ENCODE measurements around the gene ZFYVE27. TPM values are rescaled to one million over a fixed set of nuclear protein-coding genes. Genes with fewer than 3 reads are reported as not detected.
A peak's percentile ranks its signal among the peaks of the same experiment; 100 is the strongest.

ZFYVE27 gene
- total and polyA plus RNA-seq, 4 donors = 21.1 to 33.9 (median 26.8) TPM

DNA sequence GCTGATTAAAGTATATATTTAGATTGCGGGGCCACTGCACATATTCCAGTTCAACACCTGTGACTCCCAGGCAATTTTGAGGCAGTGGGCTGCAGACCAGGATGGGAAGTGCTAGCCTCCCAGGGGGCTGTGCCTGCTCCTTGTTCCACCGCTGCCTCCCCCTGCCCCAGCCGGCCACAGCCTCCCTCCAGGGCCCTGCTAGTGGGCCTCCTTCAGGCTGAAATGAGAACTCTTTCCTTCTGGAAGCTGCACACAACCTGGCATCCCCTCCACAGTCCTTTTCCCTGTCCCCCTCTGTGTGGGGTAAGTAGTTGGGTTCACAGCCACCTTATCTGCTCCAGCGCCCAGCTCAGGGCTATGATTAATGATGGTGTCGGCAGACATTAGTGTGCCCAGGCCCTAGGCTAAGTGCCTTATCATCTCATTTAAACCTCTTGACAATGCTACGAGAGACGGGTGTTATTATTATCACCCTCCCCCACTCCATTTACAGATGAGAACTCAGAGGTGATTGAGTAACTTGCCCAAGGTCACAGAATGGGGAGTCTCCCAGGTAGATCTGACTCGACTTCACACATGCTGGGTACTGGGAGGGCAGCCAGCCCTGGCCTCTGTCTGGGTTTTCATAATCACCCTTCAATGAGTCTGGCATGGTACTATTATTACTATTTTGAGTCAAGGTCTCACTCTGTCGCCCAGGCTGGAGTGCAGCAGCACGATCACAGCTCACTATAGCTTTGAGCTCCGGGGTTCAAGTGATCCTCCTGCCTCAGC is 45.7 kb downstream of the ZFYVE27 start:
- Histone ChIP-seq H3K27me3 (ENCODE audit: control insufficient read depth in 3 of 3, insufficient read depth in 3 of 3, low read length in 2 of 3) (no peaks in the 10 kb centered on the region), H3K36me3 (ENCODE audit: control insufficient read depth in 4 of 4, insufficient read depth in 4 of 4, low read length in 4 of 4) (no peaks in the 10 kb centered on the region), H3K27ac (ENCODE audit: low read depth in 1 of 2, low read length in 1 of 2) (no peak overlapping the region), H3K4me1 (ENCODE audit: control insufficient read depth in 5 of 5, insufficient read depth in 5 of 5, low read length in 5 of 5) (peaks cover 0 to 28% (median 13%) of the 10 kb centered on the region in 5 donors), H3K9ac (ENCODE audit: insufficient read depth in 1 of 2, low read length in 2 of 2) (no peak overlapping the region), H3K9me3 (ENCODE audit: control insufficient read depth in 4 of 4, insufficient read depth in 3 of 4, low read length in 3 of 4) (no peaks in the 10 kb centered on the region), H3K4me3 (no peak overlapping the region)
- DNase-seq (no peak), ATAC-seq (ENCODE audit: insufficient read depth, low FRiP score) (no peak)
- TF ChIP-seq, protein P1, sequence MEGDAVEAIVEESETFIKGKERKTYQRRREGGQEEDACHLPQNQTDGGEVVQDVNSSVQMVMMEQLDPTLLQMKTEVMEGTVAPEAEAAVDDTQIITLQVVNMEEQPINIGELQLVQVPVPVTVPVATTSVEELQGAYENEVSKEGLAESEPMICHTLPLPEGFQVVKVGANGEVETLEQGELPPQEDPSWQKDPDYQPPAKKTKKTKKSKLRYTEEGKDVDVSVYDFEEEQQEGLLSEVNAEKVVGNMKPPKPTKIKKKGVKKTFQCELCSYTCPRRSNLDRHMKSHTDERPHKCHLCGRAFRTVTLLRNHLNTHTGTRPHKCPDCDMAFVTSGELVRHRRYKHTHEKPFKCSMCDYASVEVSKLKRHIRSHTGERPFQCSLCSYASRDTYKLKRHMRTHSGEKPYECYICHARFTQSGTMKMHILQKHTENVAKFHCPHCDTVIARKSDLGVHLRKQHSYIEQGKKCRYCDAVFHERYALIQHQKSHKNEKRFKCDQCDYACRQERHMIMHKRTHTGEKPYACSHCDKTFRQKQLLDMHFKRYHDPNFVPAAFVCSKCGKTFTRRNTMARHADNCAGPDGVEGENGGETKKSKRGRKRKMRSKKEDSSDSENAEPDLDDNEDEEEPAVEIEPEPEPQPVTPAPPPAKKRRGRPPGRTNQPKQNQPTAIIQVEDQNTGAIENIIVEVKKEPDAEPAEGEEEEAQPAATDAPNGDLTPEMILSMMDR (IDR thresholded peaks at IDR 0.05; ENCODE audit: control extremely low read depth, extremely low read depth) = no peak
- 67 to 79% methylated on average over 11 of the region's 11 CpGs for WGBS, 2 donors

DNA sequence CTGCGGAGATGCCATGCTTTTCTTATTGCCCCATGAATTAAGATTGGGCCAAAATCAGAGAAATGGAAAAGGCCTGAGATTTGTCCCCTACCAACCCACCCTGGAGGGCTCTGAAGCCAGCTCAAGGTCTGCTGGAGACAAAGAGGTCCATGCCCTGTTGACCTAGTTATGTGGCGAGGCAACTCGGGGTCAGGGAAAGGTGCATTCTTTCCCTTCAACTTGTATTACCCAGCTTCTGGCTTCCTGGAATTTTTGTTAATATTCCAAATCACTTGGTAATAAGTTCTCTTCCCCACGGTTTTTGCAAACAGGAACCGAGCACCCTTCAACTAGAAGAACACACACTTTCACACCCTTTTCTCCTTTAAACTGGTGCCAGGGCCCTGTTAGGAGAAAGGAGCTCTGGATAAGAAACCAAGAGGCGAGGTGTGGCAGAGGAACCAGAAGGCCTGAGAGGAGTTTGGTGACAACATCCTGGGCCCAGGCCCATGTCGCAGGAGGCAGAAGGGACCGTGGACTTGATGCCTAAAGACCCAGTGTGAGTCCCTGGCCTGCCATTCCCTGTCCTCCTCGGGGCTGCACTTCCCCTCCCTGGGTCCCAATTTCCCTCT is 47.4 kb downstream of the ZFYVE27 start:
- Histone ChIP-seq H3K36me3 (ENCODE audit: control insufficient read depth in 4 of 4, insufficient read depth in 4 of 4, low read length in 4 of 4) (no peaks in the 10 kb centered on the region), H3K9ac (ENCODE audit: insufficient read depth in 1 of 2, low read length in 2 of 2) (no peak overlapping the region), H3K4me1 (ENCODE audit: control insufficient read depth in 5 of 5, insufficient read depth in 5 of 5, low read length in 5 of 5) (peaks cover 0 to 35% (median 15%) of the 10 kb centered on the region in 5 donors), H3K27me3 (ENCODE audit: control insufficient read depth in 3 of 3, insufficient read depth in 3 of 3, low read length in 2 of 3) (no peaks in the 10 kb centered on the region), H3K4me3 (no peak overlapping the region), H3K9me3 (ENCODE audit: control insufficient read depth in 4 of 4, insufficient read depth in 3 of 4, low read length in 3 of 4) (no peaks in the 10 kb centered on the region), H3K27ac (ENCODE audit: low read depth in 1 of 2, low read length in 1 of 2) (peak overlapping the region in 1 of 2 donors; percentile 54)
- WGBS, 2 donors = 65 to 79% methylated on average over 9 of the region's 9 CpGs
- peak in 2 of 3 donors; percentile 22 to 67 for DNase-seq
- peak; percentile 36 for ATAC-seq (ENCODE audit: insufficient read depth, low FRiP score)
- TF ChIP-seq, protein P1 (IDR thresholded peaks at IDR 0.05; ENCODE audit: control extremely low read depth, extremely low read depth) = no peak

DNA sequence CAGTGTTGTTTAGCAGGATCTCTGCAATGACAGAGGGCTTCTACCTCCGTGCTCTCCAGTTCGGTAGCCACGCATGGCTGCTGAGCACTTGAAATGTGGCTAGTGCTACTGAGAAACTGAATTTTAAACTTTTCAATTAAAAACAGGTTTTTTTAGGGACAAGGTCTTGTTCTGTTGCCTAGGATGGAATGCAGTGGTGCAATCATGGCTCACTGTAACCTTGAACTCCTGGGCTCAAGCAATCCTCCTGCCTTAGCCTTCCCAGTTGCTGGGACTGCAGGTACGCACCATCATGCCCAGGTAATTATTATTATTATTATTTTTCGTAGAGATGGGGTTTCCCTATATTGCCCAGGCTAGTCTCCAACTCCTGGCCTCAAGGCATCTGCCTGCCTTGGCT is 48.3 kb downstream of the ZFYVE27 start:
- H3K27ac ChIP-seq (ENCODE audit: low read depth in 1 of 2, low read length in 1 of 2) = no peak overlapping the region
- no peak for DNase-seq

More for the DNA sequence above, 48.3 kb downstream of the ZFYVE27 start:
- 75 to 91% methylated on average over 5 of the region's 5 CpGs for WGBS, 2 donors
- H3K4me3 ChIP-seq = no peak overlapping the region
- TF ChIP-seq, protein P1 (IDR thresholded peaks at IDR 0.05; ENCODE audit: control extremely low read depth, extremely low read depth) = no peak
- ATAC-seq (ENCODE audit: insufficient read depth, low FRiP score) = no peak
- no peaks in the 10 kb centered on the region for H3K36me3 ChIP-seq (ENCODE audit: control insufficient read depth in 4 of 4, insufficient read depth in 4 of 4, low read length in 4 of 4)
- no peaks in the 10 kb centered on the region for H3K27me3 ChIP-seq (ENCODE audit: control insufficient read depth in 3 of 3, insufficient read depth in 3 of 3, low read length in 2 of 3)
- H3K4me1 ChIP-seq (ENCODE audit: control insufficient read depth in 5 of 5, insufficient read depth in 5 of 5, low read length in 5 of 5) = peaks cover 0 to 34% (median 15%) of the 10 kb centered on the region in 5 donors
- H3K9ac ChIP-seq (ENCODE audit: insufficient read depth in 1 of 2, low read length in 2 of 2) = no peak overlapping the region
- no peaks in the 10 kb centered on the region for H3K9me3 ChIP-seq (ENCODE audit: control insufficient read depth in 4 of 4, insufficient read depth in 3 of 4, low read length in 3 of 4)
